ENCODE measurements around the gene CFAP57.

Gene CFAP57

GRCh38 chr1:43172527-43172972 lies 420 bp downstream of the CFAP57 start:
- Histone ChIP-seq H3K27ac (ENCODE audit: low read depth, low read length) (no peak overlapping the region), H3K4me1 (ENCODE audit: insufficient read depth, low read length) (peaks cover 12% of the 10 kb centered on the region; the same call in 1 of the 2 replicates), H3K27me3 (ENCODE audit: insufficient read depth, low read length) (peaks cover 14% of the 10 kb centered on the region; the same call in 1 of the 2 replicates), H3K9ac (ENCODE audit: low read depth, low read length) (peak overlapping the region; percentile 71; the same call in 1 of the 2 replicates), H3K9me3 (ENCODE audit: insufficient read depth, low read depth, low read length) (no peaks in the 10 kb centered on the region; the same call in 1 of the 2 replicates), H3K36me3 (ENCODE audit: insufficient read depth, low read length) (peaks cover 32% of the 10 kb centered on the region), H3K4me3 (ENCODE audit: low read length) (peak overlapping the region; percentile 82)
- 2% methylated on average over 17 of the region's 20 CpGs for WGBS

GRCh38 chr1:43174873-43175272 lies 2.7 kb downstream of the CFAP57 start:
- peaks cover 12% of the 10 kb centered on the region; the same call in 1 of the 2 replicates for H3K4me1 ChIP-seq (ENCODE audit: insufficient read depth, low read length)
- H3K9me3 ChIP-seq (ENCODE audit: insufficient read depth, low read depth, low read length), result no peaks in the 10 kb centered on the region; the same call in 1 of the 2 replicates
- no peak overlapping the region for H3K9ac ChIP-seq (ENCODE audit: low read depth, low read length)
- H3K27ac ChIP-seq (ENCODE audit: low read depth, low read length), result no peak overlapping the region
- peaks cover 14% of the 10 kb centered on the region; the same call in 1 of the 2 replicates for H3K27me3 ChIP-seq (ENCODE audit: insufficient read depth, low read length)
- H3K4me3 ChIP-seq (ENCODE audit: low read length), result no peak overlapping the region
- WGBS, result no CpG with 5 or more reads among the region's 2 CpGs
- peaks cover 9% of the 10 kb centered on the region for H3K36me3 ChIP-seq (ENCODE audit: insufficient read depth, low read length)

GRCh38 chr1:43177691-43178090 lies 5.6 kb downstream of the CFAP57 start:
- no peak overlapping the region for H3K4me3 ChIP-seq (ENCODE audit: low read length)
- H3K27me3 ChIP-seq (ENCODE audit: insufficient read depth, low read length), result peaks cover 13% of the 10 kb centered on the region; the same call in 1 of the 2 replicates
- no peak overlapping the region for H3K27ac ChIP-seq (ENCODE audit: low read depth, low read length)
- peaks cover 12% of the 10 kb centered on the region; the same call in 1 of the 2 replicates for H3K4me1 ChIP-seq (ENCODE audit: insufficient read depth, low read length)
- no peak overlapping the region for H3K9ac ChIP-seq (ENCODE audit: low read depth, low read length)
- no peaks in the 10 kb centered on the region; the same call in 1 of the 2 replicates for H3K9me3 ChIP-seq (ENCODE audit: insufficient read depth, low read depth, low read length)
- 22% methylated on average over 4 of the region's 4 CpGs for WGBS
- no peaks in the 10 kb centered on the region for H3K36me3 ChIP-seq (ENCODE audit: insufficient read depth, low read length)

- Histone ChIP-seq H3K4me1 (ENCODE audit: insufficient read depth, low read length) (no peaks in the 10 kb centered on the region), H3K9ac (ENCODE audit: low read depth, low read length) (no peak overlapping the region), H3K4me3 (ENCODE audit: low read length) (no peak overlapping the region), H3K36me3 (ENCODE audit: insufficient read depth, low read length) (no peaks in the 10 kb centered on the region), H3K9me3 (ENCODE audit: insufficient read depth, low read depth, low read length) (no peaks in the 10 kb centered on the region), H3K27me3 (ENCODE audit: insufficient read depth, low read length) (no peaks in the 10 kb centered on the region), H3K27ac (ENCODE audit: low read depth, low read length) (no peak overlapping the region)
- WGBS, result 93% methylated on average over 3 of the region's 3 CpGs
Observed at GRCh38 chr1:43184388-43184787, 12.3 kb downstream of the CFAP57 start.

GRCh38 chr1:43184995-43185394 lies 12.9 kb downstream of the CFAP57 start:
- H3K27ac ChIP-seq (ENCODE audit: low read depth, low read length), result no peak overlapping the region
- 91% methylated on average over 3 of the region's 3 CpGs for WGBS
- H3K4me1 ChIP-seq (ENCODE audit: insufficient read depth, low read length), result no peaks in the 10 kb centered on the region
- no peak overlapping the region for H3K9ac ChIP-seq (ENCODE audit: low read depth, low read length)
- H3K4me3 ChIP-seq (ENCODE audit: low read length), result no peak overlapping the region
- no peaks in the 10 kb centered on the region for H3K36me3 ChIP-seq (ENCODE audit: insufficient read depth, low read length)
- no peaks in the 10 kb centered on the region for H3K9me3 ChIP-seq (ENCODE audit: insufficient read depth, low read depth, low read length)
- no peaks in the 10 kb centered on the region for H3K27me3 ChIP-seq (ENCODE audit: insufficient read depth, low read length)

- H3K27ac ChIP-seq (ENCODE audit: low read depth, low read length), result no peak overlapping the region
- no peak overlapping the region for H3K9ac ChIP-seq (ENCODE audit: low read depth, low read length)
- H3K27me3 ChIP-seq (ENCODE audit: insufficient read depth, low read length), result no peaks in the 10 kb centered on the region
- no peak overlapping the region for H3K4me3 ChIP-seq (ENCODE audit: low read length)
- 80% methylated on average over 1 of the region's 1 CpG for WGBS
- no peaks in the 10 kb centered on the region for H3K36me3 ChIP-seq (ENCODE audit: insufficient read depth, low read length)
- H3K9me3 ChIP-seq (ENCODE audit: insufficient read depth, low read depth, low read length), result no peaks in the 10 kb centered on the region; the same call in 1 of the 2 replicates
- no peaks in the 10 kb centered on the region for H3K4me1 ChIP-seq (ENCODE audit: insufficient read depth, low read length)
Observed at GRCh38 chr1:43188106-43188505, 16.0 kb downstream of the CFAP57 start.

GRCh38 chr1:43194509-43194908 lies 22.4 kb downstream of the CFAP57 start:
- Histone ChIP-seq H3K36me3 (ENCODE audit: insufficient read depth, low read length) (no peaks in the 10 kb centered on the region), H3K27ac (ENCODE audit: low read depth, low read length) (no peak overlapping the region), H3K27me3 (ENCODE audit: insufficient read depth, low read length) (no peaks in the 10 kb centered on the region), H3K9me3 (ENCODE audit: insufficient read depth, low read depth, low read length) (no peaks in the 10 kb centered on the region; the same call in 1 of the 2 replicates), H3K4me1 (ENCODE audit: insufficient read depth, low read length) (no peaks in the 10 kb centered on the region), H3K4me3 (ENCODE audit: low read length) (no peak overlapping the region), H3K9ac (ENCODE audit: low read depth, low read length) (no peak overlapping the region)

- Histone ChIP-seq H3K9ac (ENCODE audit: low read depth, low read length) (no peak overlapping the region), H3K27ac (ENCODE audit: low read depth, low read length) (no peak overlapping the region), H3K27me3 (ENCODE audit: insufficient read depth, low read length) (no peaks in the 10 kb centered on the region), H3K9me3 (ENCODE audit: insufficient read depth, low read depth, low read length) (no peaks in the 10 kb centered on the region), H3K36me3 (ENCODE audit: insufficient read depth, low read length) (no peaks in the 10 kb centered on the region), H3K4me1 (ENCODE audit: insufficient read depth, low read length) (no peaks in the 10 kb centered on the region), H3K4me3 (ENCODE audit: low read length) (no peak overlapping the region)
- 87% methylated on average over 6 of the region's 7 CpGs for WGBS
Observed at GRCh38 chr1:43197343-43198127, 25.4 kb downstream of the CFAP57 start.

GRCh38 chr1:43199093-43199726 lies 27.1 kb downstream of the CFAP57 start:
- 81% methylated on average over 8 of the region's 8 CpGs for WGBS

GRCh38 chr1:43203859-43204258 lies 31.7 kb downstream of the CFAP57 start:
- Histone ChIP-seq H3K9ac (ENCODE audit: low read depth, low read length) (no peak overlapping the region), H3K27me3 (ENCODE audit: insufficient read depth, low read length) (no peaks in the 10 kb centered on the region), H3K4me3 (ENCODE audit: low read length) (no peak overlapping the region), H3K4me1 (ENCODE audit: insufficient read depth, low read length) (peaks cover 19% of the 10 kb centered on the region), H3K36me3 (ENCODE audit: insufficient read depth, low read length) (no peaks in the 10 kb centered on the region), H3K27ac (ENCODE audit: low read depth, low read length) (no peak overlapping the region), H3K9me3 (ENCODE audit: insufficient read depth, low read depth, low read length) (no peaks in the 10 kb centered on the region)
- WGBS, result 100% methylated on average over 1 of the region's 3 CpGs

More at GRCh38 chr1:43199093-43199726, 27.1 kb downstream of the CFAP57 start:
- no peaks in the 10 kb centered on the region for H3K9me3 ChIP-seq (ENCODE audit: insufficient read depth, low read depth, low read length)
- H3K36me3 ChIP-seq (ENCODE audit: insufficient read depth, low read length), result no peaks in the 10 kb centered on the region
- H3K9ac ChIP-seq (ENCODE audit: low read depth, low read length), result no peak overlapping the region
- H3K27me3 ChIP-seq (ENCODE audit: insufficient read depth, low read length), result no peaks in the 10 kb centered on the region
- no peak overlapping the region for H3K4me3 ChIP-seq (ENCODE audit: low read length)
- no peak overlapping the region for H3K27ac ChIP-seq (ENCODE audit: low read depth, low read length)
- H3K4me1 ChIP-seq (ENCODE audit: insufficient read depth, low read length), result no peaks in the 10 kb centered on the region

- 100% methylated on average over 1 of the region's 1 CpG for WGBS
- Histone ChIP-seq H3K9ac (ENCODE audit: low read depth, low read length) (no peak overlapping the region), H3K27ac (ENCODE audit: low read depth, low read length) (no peak overlapping the region)
Observed at GRCh38 chr1:43204394-43204793, 32.3 kb downstream of the CFAP57 start.

More at GRCh38 chr1:43204394-43204793, 32.3 kb downstream of the CFAP57 start:
- Histone ChIP-seq H3K27me3 (ENCODE audit: insufficient read depth, low read length) (no peaks in the 10 kb centered on the region), H3K36me3 (ENCODE audit: insufficient read depth, low read length) (no peaks in the 10 kb centered on the region), H3K9me3 (ENCODE audit: insufficient read depth, low read depth, low read length) (no peaks in the 10 kb centered on the region), H3K4me1 (ENCODE audit: insufficient read depth, low read length) (peaks cover 19% of the 10 kb centered on the region), H3K4me3 (ENCODE audit: low read length) (no peak overlapping the region)
